Smooth muscle cell (in vitro differentiated cells): ENCODE measurements around the gene TUBA3C. TPM values are rescaled to one million over a fixed set of nuclear protein-coding genes. Genes with fewer than 3 reads are reported as not detected.

ENCODE experiments used
- DNase-seq: peaks from one replicate; lab custom pipeline; 2025; ENCODE audit not compliant: unreplicated experiment; lab: John Stamatoyannopoulos, UW
- H2AFZ ChIP-seq: fragments of 200-600 bp; sonication (generic); 2 replicates; pipeline ENCODE4 v1.6.0; 2016; ENCODE audit warnings: antibody characterized with exemption, low read depth, mild to moderate bottlenecking
- H3F3A ChIP-seq: fragments of 200-600 bp; sonication (generic); 2 replicates; pipeline ENCODE4 v1.6.0; 2017; ENCODE audit warnings: antibody characterized with exemption, low read depth
- H3K27ac ChIP-seq: fragments of 200-600 bp; sonication (generic); 2 replicates; pipeline ENCODE4 v1.5.1; 2016; ENCODE audit warnings: low read depth, mild to moderate bottlenecking
- H3K27me3 ChIP-seq: fragments of 200-600 bp; sonication (generic); 2 replicates; pipeline ENCODE4 v1.6.1; 2016; ENCODE audit warnings: low read depth, mild to moderate bottlenecking
- H3K36me3 ChIP-seq: fragments of 200-600 bp; sonication (generic); 2 replicates; pipeline ENCODE4 v1.5.1; 2016; ENCODE audit warnings: low read depth
- H3K4me1 ChIP-seq: fragments of 200-600 bp; sonication (generic); 2 replicates; pipeline ENCODE4 v1.5.1; 2016; ENCODE audit warnings: low read depth
- H3K4me2 ChIP-seq: fragments of 200-600 bp; sonication (generic); 2 replicates; pipeline ENCODE4 v1.6.0; 2016; ENCODE audit warnings: mild to moderate bottlenecking
- H3K4me3 ChIP-seq: fragments of 200-600 bp; sonication (generic); 2 replicates; pipeline ENCODE4 v1.5.1; 2016; ENCODE audit warnings: mild to moderate bottlenecking
- H3K79me2 ChIP-seq: fragments of 200-600 bp; sonication (generic); 2 replicates; pipeline ENCODE4 v1.6.0; 2016; ENCODE audit warnings: low read depth, mild to moderate bottlenecking
- H3K9ac ChIP-seq: fragments of 200-600 bp; sonication (generic); 2 replicates; pipeline ENCODE4 v1.6.0; 2016; ENCODE audit warnings: low read depth
- H3K9me3 ChIP-seq: fragments of 200-600 bp; sonication (generic); replicated peaks from 2 replicates; pipeline ENCODE4 v1.5.1; 2016; ENCODE audit warnings: low read depth
- H4K20me1 ChIP-seq: fragments of 200-600 bp; sonication (generic); 2 replicates; pipeline ENCODE4 v1.6.0; 2016; ENCODE audit warnings: low read depth
- CTCF ChIP-seq: fragments of 200-600 bp; sonication (generic); IDR thresholded peaks from 2 replicates; pipeline ENCODE4 v1.5.1; 2017; ENCODE audit warnings: borderline replicate concordance, mild to moderate bottlenecking, antibody characterized with exemption; ENCODE audit not compliant: insufficient read depth, poor library complexity, severe bottlenecking
- WGBS: methylation state at CpG from one replicate; pipeline ENCODE4 v1.1.7; 2016; ENCODE audit warnings: low lambda C conversion rate; 5-methylcytosine and 5-hydroxymethylcytosine counted together
- polyA plus RNA-seq: library from polyadenylated mRNA; unstranded; fragments of >200 nt; fragmentation: Nextera tagmentation; extraction: Ambion mirVana; gene quantifications from 2 replicates; pipeline ENCODE4 v1.2.1, GENCODE V29; 2016
- small RNA-seq: library from RNA; depleted of rRNA; stranded (forward); fragments of <200 nt; gene quantifications from one replicate; pipeline ENCODE3, GENCODE V24; 2014
- total RNA-seq: library from RNA; depleted of rRNA; stranded (reverse); fragments of >200 nt; gene quantifications from 2 replicates; pipeline ENCODE4 v1.2.3, GENCODE V29; 2014

TUBA3C gene
- total and polyA plus RNA-seq, 2 experiments from 2014 or later = not detected

DNA sequence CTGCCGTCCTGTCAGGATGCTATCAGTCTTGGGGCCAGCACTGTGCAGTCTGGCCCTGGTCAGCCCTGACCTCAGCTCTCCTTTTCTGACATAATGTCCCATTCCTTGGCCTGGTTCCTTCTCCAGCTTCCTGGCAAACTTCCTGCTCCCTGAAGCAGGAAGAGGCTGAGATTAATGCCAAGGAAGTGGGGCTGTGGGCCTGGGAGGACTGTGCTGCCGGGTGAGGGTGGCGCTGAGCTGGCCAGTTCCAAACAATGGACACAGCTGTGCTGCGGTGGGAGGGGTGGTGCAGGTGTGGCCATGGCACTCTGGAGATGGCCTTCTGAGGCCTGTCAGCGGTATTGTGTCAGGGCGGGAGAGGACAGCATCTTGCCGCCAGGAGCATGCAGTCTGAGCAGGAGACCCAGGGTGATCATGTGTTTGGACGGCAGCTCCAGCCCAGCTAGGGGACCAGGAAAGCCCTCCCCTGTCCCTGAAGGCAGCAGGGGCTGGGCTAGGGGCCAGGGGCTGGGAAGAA is 30.9 kb downstream of the TUBA3C start:
- no peaks in the 10 kb centered on the region for H3K27me3 ChIP-seq
- H3K4me1 ChIP-seq = no peaks in the 10 kb centered on the region
- WGBS = 81% methylated on average over 7 of the region's 8 CpGs
- TF ChIP-seq CTCF = no peak
- H3K36me3 ChIP-seq = no peaks in the 10 kb centered on the region
- no peak overlapping the region for H2AFZ ChIP-seq
- H3K79me2 ChIP-seq = no peaks in the 10 kb centered on the region
- H4K20me1 ChIP-seq = no peaks in the 10 kb centered on the region
- no peak overlapping the region for H3K27ac ChIP-seq
- H3F3A ChIP-seq = no peaks in the 10 kb centered on the region
- peaks cover 7% of the 10 kb centered on the region for H3K9me3 ChIP-seq
- H3K9ac ChIP-seq = no peak overlapping the region
- no peak overlapping the region for H3K4me3 ChIP-seq
- no peak for DNase-seq
- H3K4me2 ChIP-seq = no peak overlapping the region

GRCh38 chr13:19150226-19150625 is 31.4 kb downstream of the TUBA3C start:
- WGBS = 86% methylated on average over 10 of the region's 10 CpGs

GRCh38 chr13:19148561-19148960 is 33.1 kb downstream of the TUBA3C start:
- Histone ChIP-seq H3K27ac (no peak overlapping the region), H3K36me3 (no peaks in the 10 kb centered on the region), H3K9me3 (peaks cover 14% of the 10 kb centered on the region), H3K9ac (no peak overlapping the region), H4K20me1 (no peaks in the 10 kb centered on the region), H3K79me2 (no peaks in the 10 kb centered on the region), H3K4me2 (no peak overlapping the region), H3K4me3 (no peak overlapping the region), H3K4me1 (no peaks in the 10 kb centered on the region), H3F3A (no peaks in the 10 kb centered on the region), H3K27me3 (no peaks in the 10 kb centered on the region), H2AFZ (no peak overlapping the region)
- no peak for TF ChIP-seq CTCF
- no peak for DNase-seq

More at GRCh38 chr13:19150226-19150625, 31.4 kb downstream of the TUBA3C start:
- Histone ChIP-seq H3F3A (no peaks in the 10 kb centered on the region), H3K4me1 (no peaks in the 10 kb centered on the region), H3K36me3 (no peaks in the 10 kb centered on the region), H3K9me3 (peaks cover 12% of the 10 kb centered on the region), H3K79me2 (no peaks in the 10 kb centered on the region), H2AFZ (no peak overlapping the region), H3K27ac (no peak overlapping the region), H3K27me3 (no peaks in the 10 kb centered on the region), H3K9ac (no peak overlapping the region), H3K4me2 (no peak overlapping the region), H4K20me1 (no peaks in the 10 kb centered on the region), H3K4me3 (no peak overlapping the region)
- no peak for TF ChIP-seq CTCF
- no peak for DNase-seq

Small RNA genes within 50 kb of the gene (small RNA-seq; reads per million reads assigned to genes)
- not detected for gene AL139327.4
